GM12873 (cell line): ENCODE measurements around the gene LMCD1.

Experiments used
- TF ChIP-seq, protein P1 (sequence below): IDR thresholded peaks from 2 replicates; pipeline ENCODE4 v1.5.1; 2012; ENCODE audit warnings: low read depth, mild to moderate bottlenecking, moderate library complexity, low read length, control low read depth; ENCODE audit not compliant: insufficient read depth; ENCODE audit errors: missing control alignments

LMCD1 gene

DNA sequence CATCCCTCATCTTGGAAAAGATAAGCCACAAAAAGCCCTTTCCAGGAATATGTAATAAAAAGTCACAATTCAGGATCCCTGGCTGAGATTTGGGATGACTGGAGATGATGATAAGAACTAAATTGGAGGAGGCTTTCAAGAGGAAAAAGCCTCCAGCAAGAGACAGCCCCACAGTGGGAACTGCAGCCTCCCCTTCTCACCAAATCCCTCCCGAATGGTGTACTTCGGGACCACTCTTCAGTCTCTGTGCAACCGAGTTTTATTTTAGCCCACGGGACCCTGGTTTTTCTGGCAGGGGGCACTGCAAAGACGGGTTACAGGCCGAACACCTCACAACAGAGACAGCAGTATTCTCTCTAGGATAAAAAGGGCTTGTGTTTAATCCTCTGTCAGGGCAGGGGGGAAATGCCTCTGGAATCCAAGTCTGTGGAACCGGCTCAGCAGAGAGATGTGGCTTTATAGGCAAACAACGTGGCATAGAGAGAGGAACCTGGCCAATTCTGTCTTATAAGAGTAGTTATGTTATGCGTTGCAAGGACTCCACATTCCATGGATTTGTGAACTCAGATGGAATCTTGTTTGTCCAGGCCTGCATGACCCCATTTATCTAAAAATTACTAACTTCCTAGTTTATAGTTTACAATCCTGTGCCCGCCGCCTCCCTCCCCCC lies 1.2 kb upstream of the LMCD1 start:
- TF ChIP-seq, protein P1, sequence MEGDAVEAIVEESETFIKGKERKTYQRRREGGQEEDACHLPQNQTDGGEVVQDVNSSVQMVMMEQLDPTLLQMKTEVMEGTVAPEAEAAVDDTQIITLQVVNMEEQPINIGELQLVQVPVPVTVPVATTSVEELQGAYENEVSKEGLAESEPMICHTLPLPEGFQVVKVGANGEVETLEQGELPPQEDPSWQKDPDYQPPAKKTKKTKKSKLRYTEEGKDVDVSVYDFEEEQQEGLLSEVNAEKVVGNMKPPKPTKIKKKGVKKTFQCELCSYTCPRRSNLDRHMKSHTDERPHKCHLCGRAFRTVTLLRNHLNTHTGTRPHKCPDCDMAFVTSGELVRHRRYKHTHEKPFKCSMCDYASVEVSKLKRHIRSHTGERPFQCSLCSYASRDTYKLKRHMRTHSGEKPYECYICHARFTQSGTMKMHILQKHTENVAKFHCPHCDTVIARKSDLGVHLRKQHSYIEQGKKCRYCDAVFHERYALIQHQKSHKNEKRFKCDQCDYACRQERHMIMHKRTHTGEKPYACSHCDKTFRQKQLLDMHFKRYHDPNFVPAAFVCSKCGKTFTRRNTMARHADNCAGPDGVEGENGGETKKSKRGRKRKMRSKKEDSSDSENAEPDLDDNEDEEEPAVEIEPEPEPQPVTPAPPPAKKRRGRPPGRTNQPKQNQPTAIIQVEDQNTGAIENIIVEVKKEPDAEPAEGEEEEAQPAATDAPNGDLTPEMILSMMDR: no peak

GRCh38 chr3:8500989-8501370 lies 643 bp upstream of the LMCD1 start:
- TF ChIP-seq, protein P1: no peak

DNA sequence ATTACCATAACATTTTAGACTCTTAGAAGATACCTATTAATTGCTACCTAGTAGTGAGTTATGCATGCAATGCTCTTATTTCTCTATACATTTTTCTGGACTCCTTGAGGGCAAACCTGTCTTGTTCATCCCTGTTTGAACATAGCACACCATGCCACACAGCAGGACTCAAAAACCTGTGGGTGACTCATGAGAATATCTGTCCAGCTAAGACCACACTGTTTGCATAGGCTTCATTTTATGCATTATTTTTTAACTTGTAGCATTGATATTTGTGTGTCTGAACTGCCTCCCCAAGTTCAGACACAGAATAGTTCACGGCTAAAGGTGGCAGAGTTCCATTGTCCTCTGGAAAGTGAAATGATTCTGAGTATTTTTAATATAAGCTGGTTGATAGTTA lies 1.8 kb downstream of the LMCD1 start:
- TF ChIP-seq, protein P1: no peak

DNA sequence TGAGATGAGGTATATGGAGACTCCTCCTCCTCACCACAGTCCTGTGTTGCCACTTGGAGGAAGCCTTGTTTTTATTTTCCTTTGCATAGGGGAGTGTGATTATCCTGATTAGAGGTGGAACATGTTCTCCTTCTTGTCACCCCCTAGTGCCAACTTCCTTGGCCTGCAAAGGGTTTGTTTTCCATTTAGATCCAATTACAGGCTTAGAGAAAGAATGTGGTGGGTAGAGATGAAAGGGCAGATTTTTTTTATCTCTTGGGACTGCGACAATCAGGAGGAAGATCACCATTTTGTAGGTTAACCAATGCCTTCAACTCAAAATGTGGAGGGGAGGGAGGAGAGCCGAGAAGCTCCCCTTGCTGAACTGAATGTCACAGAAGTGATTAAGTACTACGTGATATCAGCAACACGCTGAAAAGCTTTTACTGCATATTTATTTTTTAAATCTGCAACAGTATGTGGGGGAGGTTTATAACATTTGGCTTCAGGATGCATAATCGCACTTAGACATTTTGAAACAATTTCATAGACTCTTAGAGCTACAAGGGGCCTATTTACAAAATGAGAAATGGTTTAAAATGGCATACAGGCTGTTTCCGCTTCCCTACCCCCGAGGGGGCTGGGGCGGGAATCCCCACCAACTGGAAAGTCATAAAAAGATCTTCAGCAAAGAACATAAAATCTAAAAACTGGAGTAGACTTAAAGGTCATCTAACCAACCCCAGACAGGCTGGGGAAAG lies 2.4 kb downstream of the LMCD1 start:
- TF ChIP-seq, protein P1: no peak

DNA sequence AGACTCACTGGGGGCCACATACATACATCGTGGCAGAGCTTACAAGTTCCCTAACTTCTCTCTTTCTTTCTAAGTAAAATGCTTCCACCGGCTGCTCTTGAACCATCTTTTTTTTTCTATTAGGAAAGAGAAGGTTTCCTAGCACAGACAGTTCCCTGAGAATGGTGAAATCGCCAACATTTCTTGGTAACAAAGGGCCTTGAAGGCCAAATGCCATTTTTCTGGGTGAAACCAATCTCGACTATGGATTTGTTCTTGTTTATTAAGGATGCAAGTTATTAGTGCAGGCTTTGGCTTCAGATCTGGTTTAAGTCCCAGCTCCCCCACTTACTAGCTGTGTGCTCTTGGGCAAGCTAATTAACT lies 3.0 kb downstream of the LMCD1 start:
- TF ChIP-seq, protein P1: no peak

DNA sequence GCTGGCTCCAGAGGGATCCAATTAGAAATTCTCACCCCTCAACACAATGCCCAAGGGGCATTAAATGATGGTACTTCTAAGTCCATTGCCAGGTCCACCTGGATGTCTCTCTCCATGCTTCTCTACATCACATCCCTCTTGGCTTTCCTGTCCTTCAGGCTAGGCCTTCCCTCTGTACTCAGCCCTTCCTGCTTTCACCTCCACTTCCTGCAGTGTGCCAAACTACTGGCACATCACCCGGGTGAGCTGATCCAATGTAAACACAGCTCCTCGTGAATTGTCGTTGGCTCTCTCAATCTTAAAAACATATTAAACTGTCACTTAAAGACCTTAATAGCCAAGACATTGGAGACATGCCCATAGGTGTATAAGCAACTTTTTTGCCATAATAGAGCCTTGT lies 4.0 kb downstream of the LMCD1 start:
- TF ChIP-seq, protein P1: no peak

- TF ChIP-seq, protein P1: no peak
These were observed 5.0 kb downstream of the LMCD1 start for GRCh38 chr3:8506571-8507061.
